ENCODE measurements around the gene RMND1.

GRCh38 chr6:151413372-151414145, 38.4 kb downstream of the RMND1 start:
- no peak for TF ChIP-seq POLR2A (IDR thresholded peaks at IDR 0.05)
- no peak for TF ChIP-seq CTCF (IDR thresholded peaks at IDR 0.05)

All from adrenal gland (tissue), 5 donors.